ENCODE data around the gene EMILIN1. TPM values are rescaled to one million over a fixed set of nuclear protein-coding genes. Genes with fewer than 3 reads are reported as not detected.

EMILIN1 gene
- polyA plus RNA-seq, 1 of the 3 experiments (the other 2 are of a cell fraction): 286 TPM

DNA sequence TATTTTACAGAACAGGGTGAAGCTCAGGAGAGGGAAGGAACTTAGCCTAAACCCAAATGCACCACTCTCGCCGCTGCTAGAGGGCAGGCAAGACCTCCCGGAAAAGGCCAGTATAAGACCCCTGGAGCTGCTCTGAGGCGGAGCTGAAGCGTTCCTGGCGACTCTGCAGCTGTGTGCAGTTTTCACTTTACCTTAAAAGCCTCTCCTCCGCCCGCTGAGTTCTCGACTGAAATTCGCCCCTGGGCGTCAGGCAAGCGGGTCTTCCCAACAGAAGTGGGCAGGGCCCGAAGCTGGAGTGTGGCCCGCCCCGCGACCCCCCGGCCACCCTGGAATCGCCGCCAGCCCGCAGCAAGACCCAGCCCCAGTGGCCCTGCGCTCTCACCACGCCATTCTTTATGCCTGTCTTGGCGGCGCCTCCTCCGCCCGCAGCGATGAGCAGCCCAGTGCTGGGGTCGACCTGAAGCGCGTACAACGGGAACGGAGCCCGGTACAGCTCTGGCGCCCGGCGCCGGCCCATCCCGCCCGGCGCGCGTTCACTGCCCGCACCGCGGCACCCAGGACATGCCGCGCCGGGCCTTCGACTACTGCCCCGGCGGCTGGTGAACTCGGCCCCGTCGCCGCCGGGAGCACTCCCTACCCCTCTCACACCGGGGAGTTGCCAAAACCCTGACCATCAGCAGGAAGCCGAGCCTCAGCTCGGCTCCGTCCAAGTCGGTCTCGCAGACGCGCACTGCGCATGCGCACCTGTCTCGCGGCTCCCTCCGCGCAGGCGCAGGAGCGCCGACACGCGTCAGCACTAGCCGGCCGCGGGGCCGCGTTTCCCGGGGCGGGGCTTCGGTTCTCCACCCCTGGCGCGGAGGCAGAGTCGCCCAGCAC, 55.7 kb downstream of the EMILIN1 start, which contains the start of gene PREB (continued):
- TF ChIP-seq, protein P1, sequence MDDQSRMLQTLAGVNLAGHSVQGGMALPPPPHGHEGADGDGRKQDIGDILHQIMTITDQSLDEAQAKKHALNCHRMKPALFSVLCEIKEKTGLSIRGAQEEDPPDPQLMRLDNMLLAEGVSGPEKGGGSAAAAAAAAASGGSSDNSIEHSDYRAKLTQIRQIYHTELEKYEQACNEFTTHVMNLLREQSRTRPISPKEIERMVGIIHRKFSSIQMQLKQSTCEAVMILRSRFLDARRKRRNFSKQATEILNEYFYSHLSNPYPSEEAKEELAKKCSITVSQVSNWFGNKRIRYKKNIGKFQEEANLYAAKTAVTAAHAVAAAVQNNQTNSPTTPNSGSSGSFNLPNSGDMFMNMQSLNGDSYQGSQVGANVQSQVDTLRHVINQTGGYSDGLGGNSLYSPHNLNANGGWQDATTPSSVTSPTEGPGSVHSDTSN (IDR thresholded peaks at IDR 0.05): no peak
- TF ChIP-seq GATA2 (CRISPR knock-in tag; IDR thresholded peaks at IDR 0.05) (no peak), EZH2phosphoT487 (IDR thresholded peaks at IDR 0.05; ENCODE audit: borderline replicate concordance, low read depth) (no peak), TEAD4 (IDR thresholded peaks at IDR 0.05; ENCODE audit: borderline replicate concordance, insufficient read depth) (no peak)
- TF ChIP-seq, protein P2, sequence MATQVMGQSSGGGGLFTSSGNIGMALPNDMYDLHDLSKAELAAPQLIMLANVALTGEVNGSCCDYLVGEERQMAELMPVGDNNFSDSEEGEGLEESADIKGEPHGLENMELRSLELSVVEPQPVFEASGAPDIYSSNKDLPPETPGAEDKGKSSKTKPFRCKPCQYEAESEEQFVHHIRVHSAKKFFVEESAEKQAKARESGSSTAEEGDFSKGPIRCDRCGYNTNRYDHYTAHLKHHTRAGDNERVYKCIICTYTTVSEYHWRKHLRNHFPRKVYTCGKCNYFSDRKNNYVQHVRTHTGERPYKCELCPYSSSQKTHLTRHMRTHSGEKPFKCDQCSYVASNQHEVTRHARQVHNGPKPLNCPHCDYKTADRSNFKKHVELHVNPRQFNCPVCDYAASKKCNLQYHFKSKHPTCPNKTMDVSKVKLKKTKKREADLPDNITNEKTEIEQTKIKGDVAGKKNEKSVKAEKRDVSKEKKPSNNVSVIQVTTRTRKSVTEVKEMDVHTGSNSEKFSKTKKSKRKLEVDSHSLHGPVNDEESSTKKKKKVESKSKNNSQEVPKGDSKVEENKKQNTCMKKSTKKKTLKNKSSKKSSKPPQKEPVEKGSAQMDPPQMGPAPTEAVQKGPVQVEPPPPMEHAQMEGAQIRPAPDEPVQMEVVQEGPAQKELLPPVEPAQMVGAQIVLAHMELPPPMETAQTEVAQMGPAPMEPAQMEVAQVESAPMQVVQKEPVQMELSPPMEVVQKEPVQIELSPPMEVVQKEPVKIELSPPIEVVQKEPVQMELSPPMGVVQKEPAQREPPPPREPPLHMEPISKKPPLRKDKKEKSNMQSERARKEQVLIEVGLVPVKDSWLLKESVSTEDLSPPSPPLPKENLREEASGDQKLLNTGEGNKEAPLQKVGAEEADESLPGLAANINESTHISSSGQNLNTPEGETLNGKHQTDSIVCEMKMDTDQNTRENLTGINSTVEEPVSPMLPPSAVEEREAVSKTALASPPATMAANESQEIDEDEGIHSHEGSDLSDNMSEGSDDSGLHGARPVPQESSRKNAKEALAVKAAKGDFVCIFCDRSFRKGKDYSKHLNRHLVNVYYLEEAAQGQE (IDR thresholded peaks at IDR 0.05; ENCODE audit: low read depth, low read length): no peak
- TF ChIP-seq, protein P3, sequence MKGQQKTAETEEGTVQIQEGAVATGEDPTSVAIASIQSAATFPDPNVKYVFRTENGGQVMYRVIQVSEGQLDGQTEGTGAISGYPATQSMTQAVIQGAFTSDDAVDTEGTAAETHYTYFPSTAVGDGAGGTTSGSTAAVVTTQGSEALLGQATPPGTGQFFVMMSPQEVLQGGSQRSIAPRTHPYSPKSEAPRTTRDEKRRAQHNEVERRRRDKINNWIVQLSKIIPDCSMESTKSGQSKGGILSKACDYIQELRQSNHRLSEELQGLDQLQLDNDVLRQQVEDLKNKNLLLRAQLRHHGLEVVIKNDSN (IDR thresholded peaks at IDR 0.05; ENCODE audit: borderline replicate concordance, low read depth): no peak

DNA sequence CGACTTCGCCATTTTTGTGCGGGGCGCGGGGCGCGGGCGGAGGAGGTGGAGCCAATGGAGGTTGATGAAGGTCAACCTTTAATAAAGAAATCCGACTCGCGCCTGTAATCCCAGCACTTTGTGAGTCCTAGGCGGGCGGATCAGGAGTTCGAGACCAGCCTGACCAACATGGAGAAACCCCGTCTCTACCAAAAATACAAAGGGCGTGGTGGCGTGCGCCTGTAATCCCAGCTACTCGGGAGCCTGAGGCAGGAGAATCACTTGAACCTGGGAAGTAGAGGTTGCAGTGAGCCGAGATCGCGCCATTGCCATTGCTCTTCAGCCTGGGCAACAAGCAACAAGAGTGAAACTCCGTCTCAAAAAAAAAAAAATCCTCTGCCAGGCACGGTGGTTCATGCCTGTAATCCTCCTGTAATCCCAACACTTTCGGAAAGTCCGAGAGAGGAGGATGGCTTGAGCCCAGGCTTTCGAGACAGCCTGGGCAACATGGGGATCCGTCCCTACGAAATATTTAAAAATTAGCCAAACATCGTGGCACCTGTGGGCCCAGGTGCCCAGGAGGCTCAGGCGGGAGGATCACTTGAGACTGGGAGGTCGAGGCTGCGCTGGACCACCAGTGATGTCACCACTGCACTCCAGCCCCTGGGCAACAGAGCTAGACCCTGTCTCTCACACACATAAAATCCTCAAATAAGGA, 56.5 kb downstream of the EMILIN1 start:
- ChIA-PET POLR2A (interaction anchor here (0.9 to 2.6 kb wide), 4 partner anchors 11 to 57 kb away, joined by 3 to 18 read pairs (median 4); partner anchors contain the start of gene ABHD1), CTCF (interaction anchor here (1.2 to 6.3 kb wide), 9 partner anchors 8 to 145 kb away, joined by 3 to 43 read pairs (median 11); partner anchors contain the start of gene ABHD1)
- Histone ChIP-seq H3K9ac (no peak overlapping the region), H3K4me2 (0 out of 2 replicates have a peak overlapping the region, but pooled peaks have one; percentile 91), H4K20me1 (ENCODE audit: insufficient read depth) (peaks cover 9% of the 10 kb centered on the region; the same call in 1 of the 2 replicates), H3F3A (replicated peaks; ENCODE audit: insufficient read depth) (no peaks in the 10 kb centered on the region), H3K36me3 (replicated peaks in 1 of 2; ENCODE audit: control insufficient read depth in 1 of 2, insufficient read depth in 2 of 2, low read length in 1 of 2) (peaks cover 9 to 28% of the 10 kb centered on the region in 2 experiments), H3K27me3 (ENCODE audit: insufficient read depth) (0 out of 2 replicates have a peak, but pooled peaks cover 9% of the 10 kb centered on the region), H3K9me2 (no peaks in the 10 kb centered on the region), H3K9me3 (no peaks in the 10 kb centered on the region), H3K79me2 (ENCODE audit: insufficient read depth) (peaks cover 21% of the 10 kb centered on the region), H3K4me3 (ENCODE audit: low read depth in 2 of 2, low read length in 1 of 2) (peak overlapping the region in 1 of 2 experiments; percentile 97; a peak in 1 of 4 replicates), H3K27ac (ENCODE audit: low read depth in 2 of 2, low read length in 1 of 2) (no peak overlapping the region), H2AFZ (ENCODE audit: low read depth) (peak overlapping the region; percentile 80; the same call in 1 of the 2 replicates), H3K4me1 (ENCODE audit: control insufficient read depth in 1 of 2, insufficient read depth in 2 of 2, low read depth in 1 of 2, low read length in 1 of 2) (peaks cover 7 to 14% of the 10 kb centered on the region in 2 experiments; a peak in 3 of 4 replicates)
- DNase-seq: no peak
- no peak for TF ChIP-seq TCF12 (IDR thresholded peaks at IDR 0.05)
- 0 out of 2 replicates have a peak, but pooled peaks have one; percentile 41 for TF ChIP-seq GABPA (IDR thresholded peaks at IDR 0.05; ENCODE audit: low read depth)
- 62% methylated on average over 32 of the region's 33 CpGs for WGBS (ENCODE audit: low lambda C conversion rate)

Data from SK-N-SH (cell line).